ENCODE measurements around the gene CDON.

GRCh38 chr11:125976156-125976555 lies 86.5 kb downstream of the CDON start:
- TF ChIP-seq, protein P1, sequence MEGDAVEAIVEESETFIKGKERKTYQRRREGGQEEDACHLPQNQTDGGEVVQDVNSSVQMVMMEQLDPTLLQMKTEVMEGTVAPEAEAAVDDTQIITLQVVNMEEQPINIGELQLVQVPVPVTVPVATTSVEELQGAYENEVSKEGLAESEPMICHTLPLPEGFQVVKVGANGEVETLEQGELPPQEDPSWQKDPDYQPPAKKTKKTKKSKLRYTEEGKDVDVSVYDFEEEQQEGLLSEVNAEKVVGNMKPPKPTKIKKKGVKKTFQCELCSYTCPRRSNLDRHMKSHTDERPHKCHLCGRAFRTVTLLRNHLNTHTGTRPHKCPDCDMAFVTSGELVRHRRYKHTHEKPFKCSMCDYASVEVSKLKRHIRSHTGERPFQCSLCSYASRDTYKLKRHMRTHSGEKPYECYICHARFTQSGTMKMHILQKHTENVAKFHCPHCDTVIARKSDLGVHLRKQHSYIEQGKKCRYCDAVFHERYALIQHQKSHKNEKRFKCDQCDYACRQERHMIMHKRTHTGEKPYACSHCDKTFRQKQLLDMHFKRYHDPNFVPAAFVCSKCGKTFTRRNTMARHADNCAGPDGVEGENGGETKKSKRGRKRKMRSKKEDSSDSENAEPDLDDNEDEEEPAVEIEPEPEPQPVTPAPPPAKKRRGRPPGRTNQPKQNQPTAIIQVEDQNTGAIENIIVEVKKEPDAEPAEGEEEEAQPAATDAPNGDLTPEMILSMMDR (IDR thresholded peaks at IDR 0.05) = no peak
- no peak for TF ChIP-seq FOXP1 (CRISPR knock-in tag; IDR thresholded peaks at IDR 0.05; ENCODE audit: borderline replicate concordance)
- TF ChIP-seq NR3C1 (CRISPR knock-in tag; conservative IDR thresholded peaks at IDR 0.05; ENCODE audit: low read depth) = no peak
- no peak for TF ChIP-seq FOXK1 (CRISPR knock-in tag; IDR thresholded peaks at IDR 0.05)
- TF ChIP-seq ESRRA (CRISPR knock-in tag; IDR thresholded peaks at IDR 0.05; ENCODE audit: borderline replicate concordance) = no peak
- TF ChIP-seq RELA (CRISPR knock-in tag; IDR thresholded peaks at IDR 0.05; ENCODE audit: borderline replicate concordance) = no peak
- no peak for TF ChIP-seq USF2 (CRISPR knock-in tag; IDR thresholded peaks at IDR 0.05)
- TF ChIP-seq, protein P2, sequence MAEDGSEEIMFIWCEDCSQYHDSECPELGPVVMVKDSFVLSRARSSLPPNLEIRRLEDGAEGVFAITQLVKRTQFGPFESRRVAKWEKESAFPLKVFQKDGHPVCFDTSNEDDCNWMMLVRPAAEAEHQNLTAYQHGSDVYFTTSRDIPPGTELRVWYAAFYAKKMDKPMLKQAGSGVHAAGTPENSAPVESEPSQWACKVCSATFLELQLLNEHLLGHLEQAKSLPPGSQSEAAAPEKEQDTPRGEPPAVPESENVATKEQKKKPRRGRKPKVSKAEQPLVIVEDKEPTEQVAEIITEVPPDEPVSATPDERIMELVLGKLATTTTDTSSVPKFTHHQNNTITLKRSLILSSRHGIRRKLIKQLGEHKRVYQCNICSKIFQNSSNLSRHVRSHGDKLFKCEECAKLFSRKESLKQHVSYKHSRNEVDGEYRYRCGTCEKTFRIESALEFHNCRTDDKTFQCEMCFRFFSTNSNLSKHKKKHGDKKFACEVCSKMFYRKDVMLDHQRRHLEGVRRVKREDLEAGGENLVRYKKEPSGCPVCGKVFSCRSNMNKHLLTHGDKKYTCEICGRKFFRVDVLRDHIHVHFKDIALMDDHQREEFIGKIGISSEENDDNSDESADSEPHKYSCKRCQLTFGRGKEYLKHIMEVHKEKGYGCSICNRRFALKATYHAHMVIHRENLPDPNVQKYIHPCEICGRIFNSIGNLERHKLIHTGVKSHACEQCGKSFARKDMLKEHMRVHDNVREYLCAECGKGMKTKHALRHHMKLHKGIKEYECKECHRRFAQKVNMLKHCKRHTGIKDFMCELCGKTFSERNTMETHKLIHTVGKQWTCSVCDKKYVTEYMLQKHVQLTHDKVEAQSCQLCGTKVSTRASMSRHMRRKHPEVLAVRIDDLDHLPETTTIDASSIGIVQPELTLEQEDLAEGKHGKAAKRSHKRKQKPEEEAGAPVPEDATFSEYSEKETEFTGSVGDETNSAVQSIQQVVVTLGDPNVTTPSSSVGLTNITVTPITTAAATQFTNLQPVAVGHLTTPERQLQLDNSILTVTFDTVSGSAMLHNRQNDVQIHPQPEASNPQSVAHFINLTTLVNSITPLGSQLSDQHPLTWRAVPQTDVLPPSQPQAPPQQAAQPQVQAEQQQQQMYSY (CRISPR knock-in tag; IDR thresholded peaks at IDR 0.05) = no peak
- TF ChIP-seq SOX15 (CRISPR knock-in tag; IDR thresholded peaks at IDR 0.05) = no peak
- TF ChIP-seq CBFB (CRISPR knock-in tag; IDR thresholded peaks at IDR 0.05; ENCODE audit: low read depth) = no peak
